ENCODE results near the gene ACSM2A.
"Not testable (repeated sequence)": the region's sequence is repeated elsewhere in the genome, so short reads cannot be mapped to it uniquely, and the experiment has no call there.

DNA sequence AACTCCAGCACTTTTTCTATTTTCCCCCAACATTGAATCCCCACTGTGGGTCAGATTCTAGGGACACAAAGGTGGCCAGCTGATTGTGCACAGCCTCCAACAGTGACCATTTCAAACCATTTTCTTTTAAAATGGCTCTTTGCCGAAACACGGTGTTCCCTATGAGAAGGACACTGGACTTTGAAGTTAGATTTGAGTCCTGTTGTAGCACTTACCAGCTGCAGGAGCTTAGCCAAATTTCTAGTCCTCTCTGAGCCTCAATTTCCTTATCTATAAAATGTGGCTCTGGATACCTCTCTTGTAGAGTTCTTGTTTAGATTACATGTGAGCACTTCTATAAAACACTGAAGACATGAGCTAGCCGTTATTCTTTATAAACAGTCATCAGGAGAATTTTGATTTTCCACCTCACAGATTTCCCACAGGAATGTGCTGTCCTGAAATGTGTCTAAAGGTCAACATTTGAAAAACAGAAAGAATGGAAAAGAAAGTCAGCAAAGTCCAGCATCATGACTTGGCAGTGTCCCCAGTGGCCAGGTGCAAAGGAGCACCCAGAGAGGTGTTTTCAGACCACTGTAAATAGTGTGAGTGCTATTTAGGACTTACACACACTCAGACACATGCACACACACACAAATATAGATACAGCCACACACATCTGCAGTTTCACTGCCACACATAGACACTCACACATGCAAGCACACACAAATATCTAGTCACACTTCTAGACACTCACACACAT, 4.5 kb upstream of the ACSM2A start:
- not testable (repeated sequence) for TF ChIP-seq POLR2AphosphoS5 (IDR thresholded peaks at IDR 0.05)
- TF ChIP-seq, protein P1, sequence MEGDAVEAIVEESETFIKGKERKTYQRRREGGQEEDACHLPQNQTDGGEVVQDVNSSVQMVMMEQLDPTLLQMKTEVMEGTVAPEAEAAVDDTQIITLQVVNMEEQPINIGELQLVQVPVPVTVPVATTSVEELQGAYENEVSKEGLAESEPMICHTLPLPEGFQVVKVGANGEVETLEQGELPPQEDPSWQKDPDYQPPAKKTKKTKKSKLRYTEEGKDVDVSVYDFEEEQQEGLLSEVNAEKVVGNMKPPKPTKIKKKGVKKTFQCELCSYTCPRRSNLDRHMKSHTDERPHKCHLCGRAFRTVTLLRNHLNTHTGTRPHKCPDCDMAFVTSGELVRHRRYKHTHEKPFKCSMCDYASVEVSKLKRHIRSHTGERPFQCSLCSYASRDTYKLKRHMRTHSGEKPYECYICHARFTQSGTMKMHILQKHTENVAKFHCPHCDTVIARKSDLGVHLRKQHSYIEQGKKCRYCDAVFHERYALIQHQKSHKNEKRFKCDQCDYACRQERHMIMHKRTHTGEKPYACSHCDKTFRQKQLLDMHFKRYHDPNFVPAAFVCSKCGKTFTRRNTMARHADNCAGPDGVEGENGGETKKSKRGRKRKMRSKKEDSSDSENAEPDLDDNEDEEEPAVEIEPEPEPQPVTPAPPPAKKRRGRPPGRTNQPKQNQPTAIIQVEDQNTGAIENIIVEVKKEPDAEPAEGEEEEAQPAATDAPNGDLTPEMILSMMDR (IDR thresholded peaks at IDR 0.05): not testable (repeated sequence)
